ENCODE measurements around the gene IGSF9. TPM values are rescaled to one million over a fixed set of nuclear protein-coding genes. Genes with fewer than 3 reads are reported as not detected.

The IGSF9 gene
- total RNA-seq, 1 experiment from 2014 or later = 0.44 TPM

- H3K27ac Mint-ChIP-seq (ENCODE audit: low read depth, unreplicated experiment) = no peak overlapping the region
- H3K4me1 Mint-ChIP-seq (ENCODE audit: insufficient read depth, unreplicated experiment) = peaks cover 36% of the 10 kb centered on the region
- H3K36me3 Mint-ChIP-seq (ENCODE audit: insufficient read depth, unreplicated experiment) = no peaks in the 10 kb centered on the region
- TF ChIP-seq, protein P1, sequence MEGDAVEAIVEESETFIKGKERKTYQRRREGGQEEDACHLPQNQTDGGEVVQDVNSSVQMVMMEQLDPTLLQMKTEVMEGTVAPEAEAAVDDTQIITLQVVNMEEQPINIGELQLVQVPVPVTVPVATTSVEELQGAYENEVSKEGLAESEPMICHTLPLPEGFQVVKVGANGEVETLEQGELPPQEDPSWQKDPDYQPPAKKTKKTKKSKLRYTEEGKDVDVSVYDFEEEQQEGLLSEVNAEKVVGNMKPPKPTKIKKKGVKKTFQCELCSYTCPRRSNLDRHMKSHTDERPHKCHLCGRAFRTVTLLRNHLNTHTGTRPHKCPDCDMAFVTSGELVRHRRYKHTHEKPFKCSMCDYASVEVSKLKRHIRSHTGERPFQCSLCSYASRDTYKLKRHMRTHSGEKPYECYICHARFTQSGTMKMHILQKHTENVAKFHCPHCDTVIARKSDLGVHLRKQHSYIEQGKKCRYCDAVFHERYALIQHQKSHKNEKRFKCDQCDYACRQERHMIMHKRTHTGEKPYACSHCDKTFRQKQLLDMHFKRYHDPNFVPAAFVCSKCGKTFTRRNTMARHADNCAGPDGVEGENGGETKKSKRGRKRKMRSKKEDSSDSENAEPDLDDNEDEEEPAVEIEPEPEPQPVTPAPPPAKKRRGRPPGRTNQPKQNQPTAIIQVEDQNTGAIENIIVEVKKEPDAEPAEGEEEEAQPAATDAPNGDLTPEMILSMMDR (IDR thresholded peaks at IDR 0.05; ENCODE audit: unreplicated experiment) = no peak
- no peak overlapping the region for H3K4me3 Mint-ChIP-seq (ENCODE audit: unreplicated experiment)
- no peaks in the 10 kb centered on the region for H3K9me3 Mint-ChIP-seq (ENCODE audit: unreplicated experiment)
- H3K27me3 Mint-ChIP-seq (ENCODE audit: insufficient read depth, unreplicated experiment) = no peaks in the 10 kb centered on the region
- CTCF ChIA-PET = interaction anchor here (1.2 to 52.4 kb wide), 6 partner anchors 9 to 152 kb away, joined by 3 to 1675 read pairs (median 6); no protein-coding TSS in a partner anchor
- intact Hi-C loops (cut with micrococcal nuclease) = no loop called here
- POLR2A ChIA-PET = no interaction called here
- no TSS peak for BruUV-seq (replicated peaks)
- no peak for DNase-seq (ENCODE audit: unreplicated experiment)
Measured at GRCh38 chr1:159951551-159951950, 6.1 kb upstream of the IGSF9 start.

DNA sequence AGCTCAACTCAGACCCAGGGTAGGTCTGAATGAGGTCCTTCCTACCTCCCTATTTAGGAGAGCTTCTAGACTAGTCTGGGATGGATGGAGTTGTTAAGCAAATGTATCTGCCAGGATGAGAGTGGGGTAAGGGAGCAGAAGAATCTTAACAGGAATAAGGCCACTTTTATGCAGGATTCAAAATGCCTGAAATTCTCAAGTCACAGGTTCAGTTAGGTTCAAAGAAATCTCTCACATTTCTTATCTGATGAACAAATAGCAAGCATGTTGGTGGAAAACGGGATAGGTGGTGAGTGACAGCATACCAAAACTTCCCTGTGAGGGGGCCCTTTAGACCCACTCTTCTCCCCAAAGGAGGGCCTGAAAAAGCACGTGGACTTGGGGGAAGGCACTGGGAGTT lies 5.6 kb upstream of the IGSF9 start:
- no peak for DNase-seq (ENCODE audit: unreplicated experiment)
- Mint-ChIP-seq H3K36me3 (ENCODE audit: insufficient read depth, unreplicated experiment) (no peaks in the 10 kb centered on the region), H3K4me1 (ENCODE audit: insufficient read depth, unreplicated experiment) (peaks cover 39% of the 10 kb centered on the region), H3K27ac (ENCODE audit: low read depth, unreplicated experiment) (no peak overlapping the region), H3K27me3 (ENCODE audit: insufficient read depth, unreplicated experiment) (no peaks in the 10 kb centered on the region), H3K4me3 (ENCODE audit: unreplicated experiment) (no peak overlapping the region), H3K9me3 (ENCODE audit: unreplicated experiment) (no peaks in the 10 kb centered on the region)
- POLR2A ChIA-PET = no interaction called here
- intact Hi-C loops (cut with micrococcal nuclease) = no loop called here
- CTCF ChIA-PET = interaction anchor here (1.2 to 52.4 kb wide), 5 partner anchors 8 to 152 kb away, joined by 3 to 1675 read pairs (median 7); no protein-coding TSS in a partner anchor
- BruUV-seq (replicated peaks) = no TSS peak
- TF ChIP-seq, protein P1 (IDR thresholded peaks at IDR 0.05; ENCODE audit: unreplicated experiment) = no peak

DNA sequence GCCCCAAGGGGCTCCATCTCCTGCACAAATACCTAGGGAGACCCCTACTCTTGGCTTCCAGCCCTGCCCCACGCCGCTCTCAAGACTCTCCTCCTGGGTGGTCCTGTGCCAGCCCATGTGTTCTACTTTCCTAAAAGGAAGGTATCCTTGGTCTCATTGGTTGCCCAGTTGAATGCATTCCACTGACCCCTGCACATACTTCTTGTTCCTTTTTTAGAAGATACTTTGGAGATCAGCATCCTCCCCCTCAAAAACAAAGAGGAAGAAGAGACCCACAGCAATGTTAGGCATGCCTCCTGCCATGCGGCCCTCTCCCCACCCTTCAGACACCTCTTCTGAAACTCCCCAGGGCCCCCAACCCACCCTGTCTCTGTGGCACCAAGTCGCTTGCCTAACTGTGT lies 4.6 kb upstream of the IGSF9 start:
- no peaks in the 10 kb centered on the region for H3K36me3 Mint-ChIP-seq (ENCODE audit: insufficient read depth, unreplicated experiment)
- no peak for DNase-seq (ENCODE audit: unreplicated experiment)
- POLR2A ChIA-PET = interaction anchor here (0.7 to 2.7 kb wide), 6 partner anchors 8 to 81 kb away, joined by 3 to 25 read pairs (median 8); partner anchors contain the start of gene TAGLN2
- H3K4me3 Mint-ChIP-seq (ENCODE audit: unreplicated experiment) = no peak overlapping the region
- H3K9me3 Mint-ChIP-seq (ENCODE audit: unreplicated experiment) = no peaks in the 10 kb centered on the region
- TF ChIP-seq, protein P1 (IDR thresholded peaks at IDR 0.05; ENCODE audit: unreplicated experiment) = no peak
- no peaks in the 10 kb centered on the region for H3K27me3 Mint-ChIP-seq (ENCODE audit: insufficient read depth, unreplicated experiment)
- no TSS peak for BruUV-seq (replicated peaks)
- H3K4me1 Mint-ChIP-seq (ENCODE audit: insufficient read depth, unreplicated experiment) = peaks cover 46% of the 10 kb centered on the region
- CTCF ChIA-PET = interaction anchor here (0.6 to 52.4 kb wide), 6 partner anchors 11 to 341 kb away, joined by 3 to 1675 read pairs (median 3); no protein-coding TSS in a partner anchor
- intact Hi-C loops (cut with micrococcal nuclease) = no loop called here
- no peak overlapping the region for H3K27ac Mint-ChIP-seq (ENCODE audit: low read depth, unreplicated experiment)

DNA sequence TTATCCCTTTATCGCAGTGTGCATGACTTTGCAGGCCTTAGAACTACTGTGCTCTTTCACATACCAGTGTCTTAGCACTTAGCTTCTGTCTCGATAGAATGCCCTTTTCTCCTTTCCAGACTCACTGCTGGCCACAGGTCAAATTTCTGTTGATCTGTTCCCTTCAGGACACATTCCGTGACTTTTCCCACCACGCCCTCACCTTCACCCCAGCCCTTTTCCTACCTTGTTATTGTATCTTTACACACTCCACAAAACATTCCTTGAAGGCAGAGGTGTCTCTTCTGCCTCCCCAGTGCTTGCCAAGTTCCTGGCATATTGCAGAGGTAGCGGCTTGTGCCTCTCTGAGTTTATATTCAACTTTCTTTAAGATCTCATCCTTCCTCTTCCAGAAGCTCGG lies 3.7 kb upstream of the IGSF9 start:
- peaks cover 51% of the 10 kb centered on the region for H3K4me1 Mint-ChIP-seq (ENCODE audit: insufficient read depth, unreplicated experiment)
- peak overlapping the region; percentile 55 for H3K27ac Mint-ChIP-seq (ENCODE audit: low read depth, unreplicated experiment)
- TF ChIP-seq, protein P1 (IDR thresholded peaks at IDR 0.05; ENCODE audit: unreplicated experiment) = no peak
- ChIA-PET POLR2A (interaction anchor here (0.6 to 2.7 kb wide), 11 partner anchors 9 to 82 kb away, joined by 3 to 25 read pairs (median 3); partner anchors contain the start of gene TAGLN2), CTCF (interaction anchor here (0.6 to 52.4 kb wide), 7 partner anchors 10 to 803 kb away, joined by 3 to 1675 read pairs (median 3); no protein-coding TSS in a partner anchor)
- no peaks in the 10 kb centered on the region for H3K36me3 Mint-ChIP-seq (ENCODE audit: insufficient read depth, unreplicated experiment)
- DNase-seq (ENCODE audit: unreplicated experiment) = peak; percentile 30
- no TSS peak for BruUV-seq (replicated peaks)
- no peaks in the 10 kb centered on the region for H3K27me3 Mint-ChIP-seq (ENCODE audit: insufficient read depth, unreplicated experiment)
- H3K4me3 Mint-ChIP-seq (ENCODE audit: unreplicated experiment) = peak overlapping the region; percentile 7
- intact Hi-C loops (cut with micrococcal nuclease) = no loop called here
- no peaks in the 10 kb centered on the region for H3K9me3 Mint-ChIP-seq (ENCODE audit: unreplicated experiment)

Measured in MCF 10A (cell line).